HEK293 (cell line): ENCODE data around the gene PPARD.

Experiments
- BCL11A ChIP-seq: fragments of 450-650 bp; formaldehyde crosslinking; IDR thresholded peaks from 2 replicates; pipeline ENCODE4 v1.5.1; 2016; ENCODE audit warnings: low read depth, missing biosample characterization, missing genetic modification characterization
- GLIS1 ChIP-seq: fragments of 450-650 bp; formaldehyde crosslinking; IDR thresholded peaks from 2 replicates; pipeline ENCODE4 v1.5.1; 2016; ENCODE audit warnings: missing biosample characterization, missing genetic modification characterization
- MYNN ChIP-seq: fragments of 450-650 bp; formaldehyde crosslinking; IDR thresholded peaks from 2 replicates; pipeline ENCODE4 v1.5.1; 2016; ENCODE audit warnings: missing biosample characterization, missing genetic modification characterization, borderline replicate concordance
- PRDM2 ChIP-seq: fragments of 450-650 bp; formaldehyde crosslinking; IDR thresholded peaks from 2 replicates; pipeline ENCODE4 v1.5.1; 2016; ENCODE audit warnings: missing biosample characterization, missing genetic modification characterization, borderline replicate concordance
- SALL2 ChIP-seq: fragments of 450-650 bp; formaldehyde crosslinking; IDR thresholded peaks from 2 replicates; pipeline ENCODE4 v1.5.0; 2017; ENCODE audit warnings: missing biosample characterization, mild to moderate bottlenecking, missing genetic modification characterization, borderline replicate concordance
- ZBTB6 ChIP-seq: fragments of 450-650 bp; formaldehyde crosslinking; IDR thresholded peaks from 2 replicates; pipeline ENCODE4 v1.5.1; 2017; ENCODE audit warnings: missing biosample characterization, missing genetic modification characterization
- ZBTB8A ChIP-seq: fragments of 450-650 bp; formaldehyde crosslinking; IDR thresholded peaks from 2 replicates; pipeline ENCODE4 v1.5.1; 2016; ENCODE audit warnings: missing biosample characterization, missing genetic modification characterization
- ZFP37 ChIP-seq: fragments of 450-650 bp; formaldehyde crosslinking; IDR thresholded peaks from 2 replicates; pipeline ENCODE4 v1.5.1; 2016; ENCODE audit warnings: missing biosample characterization, missing genetic modification characterization
- ZNF146 ChIP-seq: fragments of 450-650 bp; formaldehyde crosslinking; IDR thresholded peaks from 2 replicates; pipeline ENCODE4 v1.5.1; 2016; ENCODE audit warnings: missing biosample characterization, missing genetic modification characterization
- ZNF155 ChIP-seq: fragments of 450-650 bp; formaldehyde crosslinking; IDR thresholded peaks from 2 replicates; pipeline ENCODE4 v1.5.1; 2016; ENCODE audit warnings: missing biosample characterization, missing genetic modification characterization
- ZNF157 ChIP-seq: fragments of 450-650 bp; formaldehyde crosslinking; IDR thresholded peaks from 2 replicates; pipeline ENCODE4 v1.5.1; 2016; ENCODE audit warnings: missing biosample characterization, missing genetic modification characterization
- ZNF175 ChIP-seq: fragments of 450-650 bp; formaldehyde crosslinking; IDR thresholded peaks from 2 replicates; pipeline ENCODE4 v1.5.1; 2016; ENCODE audit warnings: missing biosample characterization, missing genetic modification characterization
- ZNF26 ChIP-seq: fragments of 450-650 bp; formaldehyde crosslinking; IDR thresholded peaks from 2 replicates; pipeline ENCODE4 v1.5.1; 2016; ENCODE audit warnings: missing biosample characterization, missing genetic modification characterization
- ZNF266 ChIP-seq: fragments of 450-650 bp; formaldehyde crosslinking; IDR thresholded peaks from 2 replicates; pipeline ENCODE4 v1.5.1; 2016; ENCODE audit warnings: missing biosample characterization, missing genetic modification characterization, low read depth
- ZNF302 ChIP-seq: fragments of 450-650 bp; formaldehyde crosslinking; IDR thresholded peaks from 2 replicates; pipeline ENCODE4 v1.5.1; 2016; ENCODE audit warnings: missing biosample characterization, missing genetic modification characterization, low read depth
- ZNF335 ChIP-seq: fragments of 450-650 bp; formaldehyde crosslinking; conservative IDR thresholded peaks from 2 replicates; pipeline ENCODE4 v1.5.1; 2016; ENCODE audit warnings: missing biosample characterization, missing genetic modification characterization
- ZNF366 ChIP-seq: fragments of 450-650 bp; formaldehyde crosslinking; conservative IDR thresholded peaks from 2 replicates; pipeline ENCODE4 v1.5.1; 2016; ENCODE audit warnings: missing biosample characterization, missing genetic modification characterization
- ZNF391 ChIP-seq: fragments of 450-650 bp; formaldehyde crosslinking; IDR thresholded peaks from 2 replicates; pipeline ENCODE4 v1.5.1; 2016; ENCODE audit warnings: low read depth, missing biosample characterization, missing genetic modification characterization, borderline replicate concordance
- ZNF394 ChIP-seq: fragments of 450-650 bp; formaldehyde crosslinking; IDR thresholded peaks from 2 replicates; pipeline ENCODE4 v1.5.1; 2016; ENCODE audit warnings: missing biosample characterization, missing genetic modification characterization, mild to moderate bottlenecking, moderate library complexity, borderline replicate concordance
- ZNF426 ChIP-seq: fragments of 450-650 bp; formaldehyde crosslinking; IDR thresholded peaks from 2 replicates; pipeline ENCODE4 v1.5.1; 2017; ENCODE audit warnings: missing biosample characterization, missing genetic modification characterization, mild to moderate bottlenecking, inconsistent platforms, moderate library complexity
- ZNF433 ChIP-seq: fragments of 450-650 bp; formaldehyde crosslinking; IDR thresholded peaks from 2 replicates; pipeline ENCODE4 v1.5.1; 2016; ENCODE audit warnings: missing biosample characterization, missing genetic modification characterization, low read depth
- ZNF449 ChIP-seq: fragments of 450-650 bp; formaldehyde crosslinking; IDR thresholded peaks from 2 replicates; pipeline ENCODE4 v1.5.1; 2017; ENCODE audit warnings: missing biosample characterization, mild to moderate bottlenecking, missing genetic modification characterization, moderate library complexity
- ZNF473 ChIP-seq: fragments of 450-650 bp; formaldehyde crosslinking; IDR thresholded peaks from 2 replicates; pipeline ENCODE4 v1.5.1; 2017; ENCODE audit warnings: missing biosample characterization, missing genetic modification characterization
- ZNF660 ChIP-seq: fragments of 450-650 bp; IDR thresholded peaks from 2 replicates; pipeline ENCODE4 v1.5.1; 2018; ENCODE audit warnings: missing biosample characterization, mild to moderate bottlenecking, missing genetic modification characterization
- TF ChIP-seq, protein P1 (sequence below): fragments of 450-650 bp; formaldehyde crosslinking; IDR thresholded peaks from 2 replicates; pipeline ENCODE4 v1.5.1; 2017; ENCODE audit warnings: missing biosample characterization, missing genetic modification characterization
- TF ChIP-seq, protein P2 (sequence below): fragments of 450-650 bp; formaldehyde crosslinking; IDR thresholded peaks from 2 replicates; pipeline ENCODE4 v1.5.1; 2016; ENCODE audit warnings: missing biosample characterization, missing genetic modification characterization

PPARD gene

GRCh38 chr6:35360349-35361138 is 18.2 kb downstream of the PPARD start (continued):
- TF ChIP-seq, protein P1, sequence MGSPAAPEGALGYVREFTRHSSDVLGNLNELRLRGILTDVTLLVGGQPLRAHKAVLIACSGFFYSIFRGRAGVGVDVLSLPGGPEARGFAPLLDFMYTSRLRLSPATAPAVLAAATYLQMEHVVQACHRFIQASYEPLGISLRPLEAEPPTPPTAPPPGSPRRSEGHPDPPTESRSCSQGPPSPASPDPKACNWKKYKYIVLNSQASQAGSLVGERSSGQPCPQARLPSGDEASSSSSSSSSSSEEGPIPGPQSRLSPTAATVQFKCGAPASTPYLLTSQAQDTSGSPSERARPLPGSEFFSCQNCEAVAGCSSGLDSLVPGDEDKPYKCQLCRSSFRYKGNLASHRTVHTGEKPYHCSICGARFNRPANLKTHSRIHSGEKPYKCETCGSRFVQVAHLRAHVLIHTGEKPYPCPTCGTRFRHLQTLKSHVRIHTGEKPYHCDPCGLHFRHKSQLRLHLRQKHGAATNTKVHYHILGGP (tag by site-specific recombination), result no peak
- TF ChIP-seq ZNF157 (no peak), ZNF302 (no peak), ZBTB6 (tag by site-specific recombination) (no peak), ZNF146 (tag by site-specific recombination) (no peak), ZNF26 (tag by site-specific recombination) (no peak), ZNF366 (peak; percentile 73), ZBTB8A (tag by site-specific recombination) (no peak), ZNF426 (tag by site-specific recombination) (no peak), ZNF175 (tag by site-specific recombination) (no peak), ZNF391 (tag by site-specific recombination) (no peak), ZNF433 (tag by site-specific recombination) (no peak), ZNF473 (tag by site-specific recombination) (no peak), PRDM2 (no peak), ZNF660 (tag by site-specific recombination) (peak; percentile 61; the same call in 1 of the 2 replicates), ZFP37 (tag by site-specific recombination) (0 out of 2 replicates have a peak, but pooled peaks have one; percentile 48), ZNF394 (tag by site-specific recombination) (peak; percentile 10; the same call in 1 of the 2 replicates), ZNF449 (tag by site-specific recombination) (no peak), ZNF266 (tag by site-specific recombination) (no peak), GLIS1 (tag by site-specific recombination) (peak; percentile 13; the same call in 1 of the 2 replicates), BCL11A (tag by site-specific recombination) (no peak), MYNN (tag by site-specific recombination) (no peak), ZNF155 (tag by site-specific recombination) (no peak), SALL2 (tag by site-specific recombination) (no peak), ZNF335 (no peak)
- TF ChIP-seq, protein P2, sequence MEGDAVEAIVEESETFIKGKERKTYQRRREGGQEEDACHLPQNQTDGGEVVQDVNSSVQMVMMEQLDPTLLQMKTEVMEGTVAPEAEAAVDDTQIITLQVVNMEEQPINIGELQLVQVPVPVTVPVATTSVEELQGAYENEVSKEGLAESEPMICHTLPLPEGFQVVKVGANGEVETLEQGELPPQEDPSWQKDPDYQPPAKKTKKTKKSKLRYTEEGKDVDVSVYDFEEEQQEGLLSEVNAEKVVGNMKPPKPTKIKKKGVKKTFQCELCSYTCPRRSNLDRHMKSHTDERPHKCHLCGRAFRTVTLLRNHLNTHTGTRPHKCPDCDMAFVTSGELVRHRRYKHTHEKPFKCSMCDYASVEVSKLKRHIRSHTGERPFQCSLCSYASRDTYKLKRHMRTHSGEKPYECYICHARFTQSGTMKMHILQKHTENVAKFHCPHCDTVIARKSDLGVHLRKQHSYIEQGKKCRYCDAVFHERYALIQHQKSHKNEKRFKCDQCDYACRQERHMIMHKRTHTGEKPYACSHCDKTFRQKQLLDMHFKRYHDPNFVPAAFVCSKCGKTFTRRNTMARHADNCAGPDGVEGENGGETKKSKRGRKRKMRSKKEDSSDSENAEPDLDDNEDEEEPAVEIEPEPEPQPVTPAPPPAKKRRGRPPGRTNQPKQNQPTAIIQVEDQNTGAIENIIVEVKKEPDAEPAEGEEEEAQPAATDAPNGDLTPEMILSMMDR (tag by site-specific recombination), result no peak
